PC-3 (cell line): ENCODE data around the gene HES2.

Experiments used
- CTCF ChIP-seq: fragments of 300-600 bp; sonication (generic); conservative IDR thresholded peaks from 2 replicates; pipeline ENCODE4 v1.5.1; 2017; ENCODE audit warnings: antibody characterized with exemption, low read depth, mild to moderate bottlenecking, low read length
- EZH2phosphoT487 ChIP-seq: fragments of 300-600 bp; sonication (generic); IDR thresholded peaks from 2 replicates; pipeline ENCODE4 v1.6.1; 2018; ENCODE audit warnings: mild to moderate bottlenecking, antibody characterized with exemption, low read length, borderline replicate concordance

DNA sequence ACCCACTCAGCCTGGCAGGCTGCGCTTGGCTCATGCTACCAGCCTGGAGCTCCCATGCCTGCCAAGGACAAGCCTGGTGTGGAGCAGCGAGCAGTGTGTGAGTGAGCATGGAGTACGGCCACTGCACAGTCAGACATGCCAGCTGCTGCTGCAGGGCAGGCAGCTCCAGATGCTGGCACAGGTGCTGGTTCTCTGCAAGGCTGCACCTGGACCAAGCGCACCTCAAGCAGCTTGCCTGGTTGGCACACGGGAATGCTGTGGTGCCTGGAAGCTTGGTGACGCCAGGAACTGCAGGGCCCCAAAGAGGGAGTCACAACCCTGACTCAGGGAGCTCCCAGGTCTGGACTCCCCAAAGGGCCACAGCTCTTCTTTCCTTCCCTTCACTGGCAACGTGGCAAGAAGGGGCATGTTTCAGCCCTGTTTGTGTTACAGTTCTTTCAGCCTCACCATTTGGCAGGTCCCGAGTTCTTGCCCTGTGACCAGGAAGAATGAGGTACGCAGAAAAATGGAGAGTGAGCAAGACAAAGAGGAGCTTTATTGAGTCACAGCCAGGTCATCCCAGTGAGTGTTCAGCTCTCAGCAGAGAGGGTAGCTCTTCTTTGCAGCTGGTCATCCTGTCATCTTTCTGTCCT is 52.2 kb downstream of the HES2 start:
- TF ChIP-seq CTCF (no peak), EZH2phosphoT487 (no peak)
